Naive thymus-derived CD4-positive, alpha-beta T cell (primary cell): ENCODE measurements around the gene ATP6V1B1. TPM values are rescaled to one million over a fixed set of nuclear protein-coding genes. Genes with fewer than 3 reads are reported as not detected.

Experiments used
- ATAC-seq: fragments of 150-1000 bp; cut with Tn5 transposase; 2 replicates; pipeline ENCODE4 v1.10.0; 2021; ENCODE audit warnings: mild to moderate bottlenecking, moderate library complexity
- CTCF ChIA-PET: fragments of 350-600 bp; sonication (Branson Sonifier 250); formaldehyde crosslinking; loops from one replicate; lab custom pipeline; 2021; ENCODE audit warnings: antibody characterized with exemption; lab: Charles Lee
- POLR2A ChIA-PET: fragments of 350-600 bp; sonication (Branson Sonifier 250); formaldehyde crosslinking; loops from one replicate; lab custom pipeline; 2021; ENCODE audit warnings: antibody characterized with exemption, inconsistent platforms; lab: Charles Lee
- DNase-seq, 9 donors: peaks; one replicate each; pipeline versions ENCODE4 v3.0.0 to v3.0.0-alpha.2; 2020 to 2022; ENCODE audit warnings: mixed read lengths in 1 of 9
- H3K27ac ChIP-seq: one replicate; pipeline ENCODE4 v1.7.0; 2013; ENCODE audit warnings: mild to moderate bottlenecking, low read depth, low read length, moderate library complexity
- H3K27me3 ChIP-seq, 2 donors: one replicate each; pipeline ENCODE4 v1.7.0; 2013; ENCODE audit warnings: low read length in 2 of 2, mild to moderate bottlenecking in 2 of 2, moderate library complexity in 2 of 2; ENCODE audit not compliant: control insufficient read depth in 2 of 2, insufficient read depth in 2 of 2
- H3K36me3 ChIP-seq, 3 experiments: 1 replicate in 2 of 3; 2 replicates in 1 of 3; pipeline ENCODE4 v1.7.0; 2013; ENCODE audit warnings: low read length in 3 of 3, mild to moderate bottlenecking in 3 of 3, moderate library complexity in 1 of 3; ENCODE audit not compliant: insufficient read depth in 3 of 3, control insufficient read depth in 2 of 3
- H3K4me1 ChIP-seq, 2 donors: one replicate each; pipeline ENCODE4 v1.7.0; 2013; ENCODE audit warnings: low read length in 2 of 2, mild to moderate bottlenecking in 2 of 2, moderate library complexity in 1 of 2; ENCODE audit not compliant: control insufficient read depth in 2 of 2, insufficient read depth in 2 of 2
- H3K4me3 ChIP-seq: 2 replicates; pipeline ENCODE4 v1.7.0; 2013; ENCODE audit warnings: mild to moderate bottlenecking, low read length
- H3K9me3 ChIP-seq, 3 experiments: 1 replicate in 2 of 3; 2 replicates in 1 of 3; pipeline ENCODE4 v1.7.0; 2013; ENCODE audit warnings: low read length in 3 of 3; ENCODE audit not compliant: control insufficient read depth in 2 of 3
- H3K27ac Mint-ChIP-seq, 9 donors: one replicate each; pipeline ENCODE4 v1.8.0; 2020 to 2022; ENCODE audit warnings: mixed read lengths in 9 of 9, mild to moderate bottlenecking in 8 of 9, moderate library complexity in 5 of 9, inconsistent platforms in 2 of 9
- H3K27me3 Mint-ChIP-seq, 5 donors: one replicate each; pipeline ENCODE4 v1.8.0; 2021 to 2022; ENCODE audit warnings: mixed read lengths in 5 of 5, mild to moderate bottlenecking in 1 of 5
- H3K36me3 Mint-ChIP-seq, 5 donors: one replicate each; pipeline ENCODE4 v1.8.0; 2020 to 2022; ENCODE audit warnings: mixed read lengths in 5 of 5, mild to moderate bottlenecking in 3 of 5, inconsistent platforms in 1 of 5
- H3K4me1 Mint-ChIP-seq, 7 donors: one replicate each; pipeline ENCODE4 v1.8.0; 2020 to 2022; ENCODE audit warnings: mixed read lengths in 7 of 7, mild to moderate bottlenecking in 3 of 7, inconsistent platforms in 1 of 7
- H3K4me3 Mint-ChIP-seq, 10 donors: one replicate each; pipeline ENCODE4 v1.8.0; 2020 to 2022; ENCODE audit warnings: mild to moderate bottlenecking in 10 of 10, mixed read lengths in 10 of 10, moderate library complexity in 6 of 10, inconsistent platforms in 2 of 10
- H3K9me3 Mint-ChIP-seq, 11 donors: one replicate each; pipeline ENCODE4 v1.8.0; 2020 to 2022; ENCODE audit warnings: mixed read lengths in 11 of 11, mild to moderate bottlenecking in 4 of 11, inconsistent platforms in 1 of 11, moderate library complexity in 1 of 11
- intact Hi-C, 2 donors: fragments of 100-400 bp; cut with micrococcal nuclease; formaldehyde crosslinking; loops; one replicate each; pipeline ENCODE4 v1.15.1; 2023
- polyA plus RNA-seq, 2 donors: library from polyadenylated mRNA; unstranded; fragments of 300-500 nt; fragmentation: Illumina TruSeq; gene quantifications; one replicate each; pipeline ENCODE4 v1.2.3, GENCODE V29; 2021
- total RNA-seq, 6 experiments: library from RNA in 5 of 6; stranded (reverse) in 5 of 6; gene quantifications; 1 replicate in 5 of 6; 2 replicates in 1 of 6; pipeline ENCODE4 v1.2.3 and lab custom pipeline; 2021 to 2026

The ATP6V1B1 gene
- total and polyA plus RNA-seq, 7 experiments from 2014 or later: not detected

DNA sequence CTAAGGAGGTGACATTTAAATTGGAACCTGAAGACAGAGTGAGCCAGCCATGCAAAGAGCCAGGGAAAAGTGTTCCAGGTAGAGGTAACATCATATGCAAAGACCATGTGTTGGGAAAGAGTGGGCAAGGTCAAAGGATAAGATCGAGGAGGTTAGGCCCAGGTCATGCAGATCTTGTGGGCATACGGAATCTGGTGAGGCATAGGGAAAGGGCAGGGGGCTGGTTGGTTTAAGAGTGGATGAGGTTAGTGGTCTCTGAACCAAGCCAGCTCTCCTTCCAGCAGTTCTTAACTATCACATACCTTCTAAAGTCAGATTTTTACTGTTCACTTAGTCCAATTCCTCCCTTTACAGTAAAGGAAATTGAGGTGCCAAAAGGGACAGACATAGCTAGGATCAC is 45.7 kb downstream of the ATP6V1B1 start:
- Mint-ChIP-seq H3K36me3 (peaks cover 0 to 7% (median 2%) of the 10 kb centered on the region in 5 donors), H3K27me3 (peaks cover 0 to 6% (median 0%) of the 10 kb centered on the region in 5 donors), H3K4me1 (peaks cover 19 to 41% (median 35%) of the 10 kb centered on the region in 7 donors), H3K4me3 (no peak overlapping the region), H3K27ac (peak overlapping the region in 2 of 9 donors; percentile 6 to 66), H3K9me3 (no peaks in the 10 kb centered on the region)
- no peak overlapping the region for H3K4me3 ChIP-seq
- ChIA-PET POLR2A (interaction anchor here (0.7 kb wide), 1 partner anchor 96 kb away, joined by 4 read pairs; no protein-coding TSS in a partner anchor), CTCF (interaction anchor here (1.5 to 3.7 kb wide), 2 partner anchors 16 to 33 kb away, joined by 4 to 23 read pairs; no protein-coding TSS in a partner anchor)
- peaks cover 0 to 7% (median 4%) of the 10 kb centered on the region in 3 experiments for H3K36me3 ChIP-seq
- peaks cover 9% of the 10 kb centered on the region in 2 donors for H3K4me1 ChIP-seq
- no peaks in the 10 kb centered on the region for H3K9me3 ChIP-seq
- ATAC-seq (no peak), DNase-seq (peak in 1 of 9 donors; percentile 3)
- no peaks in the 10 kb centered on the region for H3K27me3 ChIP-seq
- no peak overlapping the region for H3K27ac ChIP-seq
- intact Hi-C loops: no loop called here

DNA sequence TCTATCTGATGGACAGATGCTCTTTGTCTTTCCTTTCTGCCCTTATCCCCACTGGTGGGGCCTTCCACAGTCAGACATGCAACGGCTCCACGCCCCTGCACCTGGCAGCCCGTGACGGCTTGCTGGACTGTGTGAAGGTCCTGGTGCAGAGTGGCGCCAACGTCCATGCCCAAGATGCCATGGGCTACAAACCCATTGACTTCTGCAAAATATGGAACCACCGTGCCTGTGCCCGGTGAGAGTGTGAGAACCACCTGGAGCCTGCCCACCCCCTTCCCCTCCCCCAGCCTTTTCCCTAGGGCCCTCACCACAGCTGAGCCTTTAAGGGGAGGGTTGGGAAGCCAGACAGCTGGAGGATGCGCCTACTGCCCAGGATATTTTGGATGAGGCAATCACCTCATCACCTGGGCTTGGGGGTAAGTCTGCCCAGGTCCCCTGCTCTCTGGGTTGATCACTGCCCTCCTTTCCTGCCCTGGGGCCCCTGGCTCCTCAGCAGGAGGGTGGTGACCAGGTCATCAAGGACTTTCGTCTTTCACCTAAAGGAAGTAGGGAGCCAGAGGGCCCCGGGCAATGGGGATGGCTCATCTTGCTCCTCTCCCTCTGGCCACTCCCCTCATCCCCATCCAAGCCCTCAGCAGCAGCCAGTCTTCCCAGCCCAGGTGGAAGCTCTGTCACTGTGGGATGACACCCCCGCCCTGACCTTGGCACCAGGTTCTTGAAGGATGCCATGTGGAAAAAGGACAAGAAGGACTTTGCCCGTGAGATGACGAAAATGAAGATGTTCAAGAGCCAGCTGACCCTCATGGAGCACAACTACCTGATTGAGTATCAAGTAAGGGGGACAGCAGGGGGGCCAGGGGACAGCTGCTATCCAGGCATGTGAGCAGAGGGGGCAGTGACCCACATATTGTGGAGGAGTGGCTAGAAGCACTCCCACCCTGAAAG is 46.4 kb downstream of the ATP6V1B1 start:
- no peaks in the 10 kb centered on the region for H3K9me3 ChIP-seq
- peak in 1 of 9 donors; percentile 18 for DNase-seq
- H3K4me1 Mint-ChIP-seq: peaks cover 19 to 34% (median 30%) of the 10 kb centered on the region in 7 donors
- H3K27ac Mint-ChIP-seq: no peak overlapping the region
- no peak overlapping the region for H3K4me3 Mint-ChIP-seq
- H3K4me1 ChIP-seq: peaks cover 9% of the 10 kb centered on the region in 2 donors
- H3K27me3 Mint-ChIP-seq: peaks cover 0 to 6% (median 0%) of the 10 kb centered on the region in 5 donors
- CTCF ChIA-PET: interaction anchor here (1.1 to 3.7 kb wide), 3 partner anchors 17 to 34 kb away, joined by 3 to 23 read pairs (median 4); no protein-coding TSS in a partner anchor
- POLR2A ChIA-PET: interaction anchor here (1.2 kb wide), 1 partner anchor 86 kb away, joined by 3 read pairs; the partner anchor contains the start of gene NAGK
- H3K36me3 ChIP-seq: peaks cover 0 to 14% (median 7%) of the 10 kb centered on the region in 3 experiments
- H3K4me3 ChIP-seq: no peak overlapping the region
- H3K27ac ChIP-seq: no peak overlapping the region
- no peaks in the 10 kb centered on the region for H3K9me3 Mint-ChIP-seq
- H3K27me3 ChIP-seq: no peaks in the 10 kb centered on the region
- intact Hi-C loops: no loop called here
- H3K36me3 Mint-ChIP-seq: peaks cover 0 to 14% (median 3%) of the 10 kb centered on the region in 5 donors
- ATAC-seq: no peak

GRCh38 chr2:70982971-70983370 is 47.3 kb downstream of the ATP6V1B1 start:
- Mint-ChIP-seq H3K36me3 (peaks cover 0 to 19% (median 3%) of the 10 kb centered on the region in 5 donors), H3K27me3 (peaks cover 0 to 5% (median 0%) of the 10 kb centered on the region in 5 donors), H3K27ac (peak overlapping the region in 1 of 9 donors; percentile 4), H3K9me3 (no peaks in the 10 kb centered on the region), H3K4me3 (peak overlapping the region in 1 of 10 donors; percentile 28), H3K4me1 (peaks cover 11 to 26% (median 23%) of the 10 kb centered on the region in 7 donors)
- Histone ChIP-seq H3K9me3 (no peaks in the 10 kb centered on the region), H3K36me3 (peaks cover 0 to 22% (median 10%) of the 10 kb centered on the region in 3 experiments), H3K4me1 (peaks cover 4% of the 10 kb centered on the region in 2 donors), H3K27me3 (no peaks in the 10 kb centered on the region), H3K4me3 (no peak overlapping the region), H3K27ac (no peak overlapping the region)
- CTCF ChIA-PET: interaction anchor here (1.1 to 3.7 kb wide), 3 partner anchors 17 to 35 kb away, joined by 3 to 23 read pairs (median 4); no protein-coding TSS in a partner anchor
- ATAC-seq (no peak), DNase-seq (no peak)
- intact Hi-C loops: no loop called here
- POLR2A ChIA-PET: interaction anchor here (0.6 to 1.2 kb wide), 3 partner anchors 9 to 86 kb away, joined by 3 read pairs; partner anchors contain the start of gene NAGK

DNA sequence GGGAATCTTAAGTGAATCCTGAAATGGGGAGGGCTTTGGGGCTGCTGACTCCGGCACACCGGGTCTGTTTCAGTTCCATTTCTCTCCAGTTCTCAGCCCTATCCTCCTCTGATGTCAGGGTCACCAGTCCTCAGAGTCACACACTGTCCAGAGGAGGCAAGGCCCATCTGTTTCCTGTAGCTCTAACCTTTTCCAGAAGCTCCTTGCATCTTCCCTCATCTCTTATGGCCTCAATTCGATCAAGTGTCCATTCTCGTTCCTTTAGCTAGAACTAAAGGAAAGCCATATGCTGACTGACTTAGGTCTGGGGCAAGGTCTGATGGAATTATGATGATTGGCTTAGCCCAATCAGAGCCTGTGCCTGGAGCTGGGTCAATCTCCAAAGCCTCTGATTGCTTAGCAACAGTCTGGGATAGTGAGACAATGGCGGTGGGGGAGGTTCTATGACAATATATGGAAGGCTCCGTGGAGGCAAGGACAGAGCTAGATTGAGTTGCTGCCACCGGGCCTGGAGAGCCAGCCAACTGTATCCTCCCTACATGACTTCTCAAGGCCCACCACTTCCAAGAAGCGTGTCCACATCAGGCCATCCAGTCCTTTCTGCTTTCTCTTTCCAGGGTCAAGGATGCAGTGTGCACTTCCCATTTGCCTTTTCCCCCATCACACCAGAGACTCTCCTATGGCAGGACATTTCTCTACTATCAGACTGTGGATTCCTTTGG is 48.0 kb downstream of the ATP6V1B1 start:
- intact Hi-C loops: no loop called here
- Histone ChIP-seq H3K9me3 (no peaks in the 10 kb centered on the region), H3K36me3 (peaks cover 0 to 29% (median 17%) of the 10 kb centered on the region in 3 experiments), H3K4me3 (no peak overlapping the region), H3K27ac (no peak overlapping the region), H3K27me3 (no peaks in the 10 kb centered on the region), H3K4me1 (no peaks in the 10 kb centered on the region)
- DNase-seq (peak in 1 of 9 donors; percentile 14), ATAC-seq (no peak)
- peaks cover 7 to 22% (median 19%) of the 10 kb centered on the region in 7 donors for H3K4me1 Mint-ChIP-seq
- H3K27ac Mint-ChIP-seq: peak overlapping the region in 1 of 9 donors; percentile 4
- peaks cover 0 to 22% (median 3%) of the 10 kb centered on the region in 5 donors for H3K36me3 Mint-ChIP-seq
- H3K4me3 Mint-ChIP-seq: peak overlapping the region in 1 of 10 donors; percentile 49
- peaks cover 0 to 2% (median 0%) of the 10 kb centered on the region in 5 donors for H3K27me3 Mint-ChIP-seq
- POLR2A ChIA-PET: interaction anchor here (0.8 to 1.2 kb wide), 3 partner anchors 10 to 1068 kb away, joined by 3 read pairs; partner anchors contain the start of genes MXD1 and NAGK
- H3K9me3 Mint-ChIP-seq: no peaks in the 10 kb centered on the region
- CTCF ChIA-PET: interaction anchor here (0.9 to 3.7 kb wide), 3 partner anchors 18 to 113 kb away, joined by 3 to 24 read pairs (median 23); no protein-coding TSS in a partner anchor

DNA sequence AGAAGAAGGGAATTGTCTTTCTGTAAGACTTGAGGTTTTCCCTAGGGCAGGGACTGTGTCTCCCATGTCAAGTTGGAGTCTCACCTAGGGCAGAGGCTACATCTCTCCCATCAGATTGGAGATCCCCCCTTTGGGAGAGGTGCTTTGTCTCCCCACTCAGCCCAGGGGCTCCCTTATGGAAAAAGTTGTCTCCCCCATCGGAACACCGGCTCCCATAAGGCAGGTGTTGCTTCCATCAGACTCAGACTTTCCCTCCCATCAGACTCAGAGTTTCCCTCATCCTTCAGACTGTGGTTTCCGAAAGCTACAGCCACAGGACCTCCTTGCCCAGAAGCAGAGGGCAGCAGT is 48.5 kb downstream of the ATP6V1B1 start:
- ATAC-seq (no peak), DNase-seq (peak in 1 of 9 donors; percentile 13)
- peaks cover 1 to 35% (median 21%) of the 10 kb centered on the region in 3 experiments for H3K36me3 ChIP-seq
- H3K27ac ChIP-seq: no peak overlapping the region
- Mint-ChIP-seq H3K4me3 (peak overlapping the region in 5 of 10 donors; percentile 51 to 62 (median 54)), H3K27me3 (peaks cover 0 to 2% (median 0%) of the 10 kb centered on the region in 5 donors), H3K9me3 (no peaks in the 10 kb centered on the region), H3K27ac (peak overlapping the region in 3 of 9 donors; percentile 41 to 48 (median 42)), H3K4me1 (peaks cover 7 to 22% (median 19%) of the 10 kb centered on the region in 7 donors), H3K36me3 (peaks cover 0 to 24% (median 6%) of the 10 kb centered on the region in 5 donors)
- ChIA-PET CTCF (interaction anchor here (0.7 to 3.7 kb wide), 4 partner anchors 12 to 114 kb away, joined by 3 to 24 read pairs (median 14); no protein-coding TSS in a partner anchor), POLR2A (interaction anchor here (0.8 to 1.2 kb wide), 3 partner anchors 10 to 1069 kb away, joined by 3 to 4 read pairs (median 3); partner anchors contain the start of genes MXD1 and TEX261)
- no peaks in the 10 kb centered on the region for H3K4me1 ChIP-seq
- intact Hi-C loops: no loop called here
- H3K4me3 ChIP-seq: no peak overlapping the region
- no peaks in the 10 kb centered on the region for H3K9me3 ChIP-seq
- H3K27me3 ChIP-seq: no peaks in the 10 kb centered on the region
